Posterior vena cava (tissue), 2 donors: Measurements from ENCODE around the gene RASSF4. TPM values are rescaled to one million over a fixed set of nuclear protein-coding genes. Genes with fewer than 3 reads are reported as not detected.
A peak's percentile ranks its signal among the peaks of the same experiment; 100 is the strongest.

Experiments
- DNase-seq: peaks from one replicate; pipeline ENCODE4 v3.0.0-alpha.2; 2020; ENCODE audit warnings: low spot score
- intact Hi-C, 2 donors: fragments of 100-400 bp; cut with DNase I; formaldehyde crosslinking; loops; one replicate each; pipeline versions ENCODE4 v1.14.1 to v1.14.2; 2022 to 2023
- total RNA-seq, 2 donors: library from RNA; stranded (reverse); fragmentation: NEBNext Ultra II Directional; extraction: Animal tissue kit (Norgen Biotek cat#: 25700); gene quantifications; one replicate each; pipeline ENCODE4 v1.2.1, GENCODE V29; 2021
- donor health status: DM: yes; HTN: yes; CAD: no.
- donor health status: DM: yes; HTN: yes; CAD: no.

RASSF4 gene
- total RNA-seq, 2 donors from 2014 or later, result 15.5 to 37.9 TPM

DNA sequence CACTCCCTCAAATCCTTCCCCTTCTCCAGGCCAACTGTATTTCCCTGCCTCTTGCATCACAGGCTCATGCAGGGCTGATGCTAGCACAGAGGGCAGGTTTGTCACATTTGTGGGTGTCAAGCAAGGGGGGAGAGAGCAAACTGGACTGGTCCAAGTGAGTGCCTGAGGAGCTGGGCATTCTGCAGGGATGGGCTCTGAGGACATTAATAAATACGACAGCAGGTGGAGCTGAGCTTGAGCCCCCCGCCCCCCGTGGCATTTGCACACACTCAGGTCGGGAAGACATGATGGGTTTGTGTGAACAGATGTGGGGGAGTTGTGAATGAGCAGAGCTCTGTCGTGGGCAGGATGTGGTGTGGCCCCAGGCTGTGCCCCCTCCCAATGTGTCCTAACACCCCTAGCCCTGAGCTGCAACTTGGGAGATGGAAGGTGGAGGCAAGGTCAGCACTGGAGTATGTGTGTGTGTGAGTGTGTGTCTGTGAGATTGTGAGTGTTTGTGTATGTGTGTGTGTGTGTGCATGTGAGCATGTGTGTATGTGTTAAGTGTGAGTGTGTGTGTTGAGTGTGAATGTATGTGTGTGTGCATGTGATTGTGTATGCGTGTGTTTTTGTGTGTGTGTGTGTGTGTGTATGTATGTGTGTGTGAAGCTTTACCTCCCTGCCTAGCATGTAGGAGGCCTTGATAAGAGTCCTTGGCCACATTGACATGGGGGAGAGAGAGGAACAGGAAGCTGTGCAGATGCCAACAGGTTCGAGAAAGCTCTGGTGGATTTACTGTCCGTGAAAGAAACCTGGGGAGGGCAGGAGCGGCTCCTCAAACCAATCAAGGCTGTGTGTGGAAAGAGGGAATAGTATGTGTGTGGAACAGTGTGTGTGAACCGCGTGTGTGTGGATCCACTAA, 9.1 kb downstream of the RASSF4 start:
- DNase-seq, result peak; percentile 76
- intact Hi-C loops, result no loop called here

- DNase-seq, result peak; percentile 25
- intact Hi-C loops, result no loop called here
These were observed 10.3 kb downstream of the RASSF4 start for GRCh38 chr10:44969854-44970253.

DNA sequence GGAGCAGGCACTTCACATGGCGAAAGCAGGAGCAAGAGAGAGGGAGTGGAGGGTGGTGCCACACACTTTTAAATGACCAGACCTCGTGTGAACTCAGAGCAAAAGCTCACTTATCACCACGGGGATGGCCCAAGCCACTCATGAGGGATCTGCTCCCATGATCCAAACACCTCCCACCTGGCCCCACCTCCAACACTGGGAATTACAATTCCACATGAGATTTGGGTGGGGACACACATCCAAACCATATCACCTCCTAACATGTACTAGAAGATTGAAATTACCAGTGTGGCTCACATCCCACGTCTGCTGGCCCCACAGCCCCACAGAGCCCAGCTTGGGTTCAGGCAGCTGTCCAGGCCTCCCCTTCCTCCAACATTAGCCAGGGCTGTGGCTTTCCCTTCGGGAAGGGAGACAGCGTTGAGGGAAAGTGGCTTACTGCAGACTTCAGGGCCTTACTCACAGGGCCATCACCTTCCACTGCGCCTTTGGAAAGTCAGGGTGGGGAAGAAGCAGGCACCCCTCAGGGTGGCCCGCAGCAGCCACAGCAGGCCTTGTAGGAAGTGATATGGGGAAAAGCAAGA, 11.3 kb downstream of the RASSF4 start:
- peak; percentile 58 for DNase-seq
- intact Hi-C loops, result no loop called here

DNA sequence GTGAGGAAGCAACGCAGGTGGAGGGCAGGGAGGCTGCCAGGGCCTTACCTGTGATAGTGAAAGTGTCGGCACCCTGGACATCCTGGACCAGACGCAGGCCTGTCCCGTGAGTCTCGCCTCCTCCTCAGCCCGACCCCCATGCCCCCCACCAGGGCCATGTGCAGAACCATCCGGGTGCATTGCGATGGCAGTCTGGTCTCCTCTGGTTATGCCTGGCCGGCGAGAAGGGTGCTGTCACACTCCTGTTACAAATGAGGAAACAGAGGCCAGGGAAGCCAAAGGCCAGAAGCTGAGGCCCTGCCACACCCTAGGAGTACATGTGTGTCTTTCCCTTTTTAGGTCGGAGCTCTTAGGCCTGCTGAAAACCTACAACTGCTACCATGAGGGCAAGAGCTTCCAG, 11.8 kb downstream of the RASSF4 start:
- peak; percentile 70 for DNase-seq
- intact Hi-C loops, result no loop called here

DNA sequence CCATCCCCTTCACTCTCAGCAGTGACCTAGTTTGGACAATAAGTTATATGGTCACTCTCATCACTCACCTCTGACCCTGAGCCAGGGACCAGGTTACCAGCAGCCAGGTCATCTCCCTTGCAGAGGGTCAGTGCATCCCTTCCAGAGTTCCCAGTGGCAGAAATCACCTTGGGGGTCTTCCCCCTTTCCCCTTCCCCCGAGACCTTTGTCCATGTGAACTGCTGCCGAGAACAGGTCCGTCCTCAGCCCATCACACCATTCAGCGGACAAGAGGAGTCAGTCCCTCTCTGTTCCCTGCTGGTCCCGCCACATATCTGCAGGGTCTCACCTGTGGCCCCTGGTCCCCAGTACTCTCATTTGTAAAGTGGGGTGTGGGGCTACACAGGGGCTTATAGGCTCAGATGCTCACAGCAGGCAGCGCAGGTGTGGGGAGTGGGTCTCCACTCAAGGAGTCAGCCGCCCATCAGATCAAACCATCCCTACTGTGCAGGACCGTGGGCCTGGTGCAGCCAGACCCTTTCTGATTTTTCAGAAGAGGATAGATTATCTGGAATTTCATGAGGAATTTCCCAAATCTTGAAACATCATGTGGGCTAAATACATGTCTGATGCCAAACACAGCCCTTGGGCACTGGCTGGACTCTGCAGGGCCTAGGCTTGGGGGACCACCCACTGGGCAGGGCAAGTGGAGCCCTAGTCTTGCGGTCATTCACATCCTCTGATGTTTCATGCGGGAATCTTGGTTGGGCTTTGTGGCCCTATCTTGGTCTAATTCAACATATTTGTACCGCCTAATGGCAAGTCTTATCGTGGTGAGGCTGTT, 12.5 kb downstream of the RASSF4 start:
- intact Hi-C loops, result no loop called here
- DNase-seq, result peak; percentile 72

DNA sequence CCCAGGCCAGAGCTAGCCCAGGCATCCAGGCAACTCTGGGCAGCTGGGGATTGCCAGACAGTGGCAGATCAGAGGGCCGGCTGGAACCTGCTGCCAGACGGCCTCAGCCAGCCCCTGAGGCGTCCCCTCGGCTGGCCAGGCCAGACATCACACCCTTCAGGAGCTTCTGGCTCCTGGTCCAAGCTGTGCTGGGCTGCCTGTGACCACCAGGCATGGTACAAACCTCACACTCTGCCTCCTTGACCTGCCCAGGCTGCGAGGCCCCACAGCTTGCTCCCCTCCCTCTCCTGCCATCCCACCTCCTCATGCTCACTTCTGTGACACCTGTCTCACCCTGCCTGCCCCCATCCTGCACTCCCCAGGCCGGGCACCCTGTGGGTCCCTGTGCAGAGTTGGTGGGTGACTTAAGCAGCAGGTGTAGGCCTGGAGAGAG, 13.3 kb downstream of the RASSF4 start:
- intact Hi-C loops, result no loop called here
- DNase-seq, result peak; percentile 79

- peak; percentile 67 for DNase-seq
- intact Hi-C loops, result no loop called here
These were observed 13.9 kb downstream of the RASSF4 start for GRCh38 chr10:44973323-44974081.

DNA sequence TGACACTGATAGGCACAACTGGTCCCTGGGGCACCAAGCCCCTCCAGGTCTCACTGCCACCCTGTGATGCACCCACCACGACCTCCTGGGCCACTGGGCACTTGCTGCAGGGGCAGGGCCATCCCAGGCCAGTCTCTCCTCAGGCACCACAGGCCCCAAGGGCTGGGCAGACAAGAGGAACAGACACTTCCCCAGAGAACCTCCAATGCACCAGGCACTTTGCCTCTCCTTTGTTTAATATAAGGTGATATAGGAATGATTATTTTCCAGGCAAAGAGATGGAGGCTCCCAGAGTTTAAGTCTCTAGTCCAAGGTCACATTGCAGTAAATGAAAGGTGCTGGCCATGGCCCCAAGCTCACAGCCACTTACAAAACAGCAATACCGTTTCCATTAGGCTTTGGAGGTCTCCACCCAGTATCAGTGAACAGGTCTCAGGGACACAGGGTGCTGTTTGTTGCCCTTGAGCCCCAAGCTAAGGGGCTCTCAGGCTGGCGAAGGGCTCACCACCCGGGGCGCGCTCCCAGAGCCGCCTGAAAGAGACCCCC, 14.6 kb downstream of the RASSF4 start:
- intact Hi-C loops, result no loop called here
- DNase-seq, result peak; percentile 81

GRCh38 chr10:44974628-44975430, 15.2 kb downstream of the RASSF4 start:
- DNase-seq, result peak; percentile 91

GRCh38 chr10:44975431-44976331, 16.1 kb downstream of the RASSF4 start:
- peak; percentile 79 for DNase-seq
- intact Hi-C loops, result loop anchor here (1.0 to 5.0 kb wide), 2 partner anchors 43 to 44 kb away; no protein-coding TSS in a partner anchor

More at GRCh38 chr10:44974628-44975430, 15.2 kb downstream of the RASSF4 start:
- intact Hi-C loops, result loop anchor here (1.0 to 5.0 kb wide), 2 partner anchors 43 to 44 kb away; no protein-coding TSS in a partner anchor

GRCh38 chr10:44976352-44977198, 17.0 kb downstream of the RASSF4 start:
- intact Hi-C loops, result loop anchor here in 1 of 2 donors (5.0 kb wide), 1 partner anchor 44 kb away; no protein-coding TSS in a partner anchor

GRCh38 chr10:44977287-44978212, 17.9 kb downstream of the RASSF4 start:
- intact Hi-C loops, result loop anchor here in 1 of 2 donors (5.0 kb wide), 1 partner anchor 45 kb away; no protein-coding TSS in a partner anchor
- DNase-seq, result peak; percentile 79

More at GRCh38 chr10:44976352-44977198, 17.0 kb downstream of the RASSF4 start:
- DNase-seq, result no peak

GRCh38 chr10:44978213-44978569, 18.6 kb downstream of the RASSF4 start:
- intact Hi-C loops, result loop anchor here in 1 of 2 donors (5.0 kb wide), 1 partner anchor 46 kb away; no protein-coding TSS in a partner anchor

DNA sequence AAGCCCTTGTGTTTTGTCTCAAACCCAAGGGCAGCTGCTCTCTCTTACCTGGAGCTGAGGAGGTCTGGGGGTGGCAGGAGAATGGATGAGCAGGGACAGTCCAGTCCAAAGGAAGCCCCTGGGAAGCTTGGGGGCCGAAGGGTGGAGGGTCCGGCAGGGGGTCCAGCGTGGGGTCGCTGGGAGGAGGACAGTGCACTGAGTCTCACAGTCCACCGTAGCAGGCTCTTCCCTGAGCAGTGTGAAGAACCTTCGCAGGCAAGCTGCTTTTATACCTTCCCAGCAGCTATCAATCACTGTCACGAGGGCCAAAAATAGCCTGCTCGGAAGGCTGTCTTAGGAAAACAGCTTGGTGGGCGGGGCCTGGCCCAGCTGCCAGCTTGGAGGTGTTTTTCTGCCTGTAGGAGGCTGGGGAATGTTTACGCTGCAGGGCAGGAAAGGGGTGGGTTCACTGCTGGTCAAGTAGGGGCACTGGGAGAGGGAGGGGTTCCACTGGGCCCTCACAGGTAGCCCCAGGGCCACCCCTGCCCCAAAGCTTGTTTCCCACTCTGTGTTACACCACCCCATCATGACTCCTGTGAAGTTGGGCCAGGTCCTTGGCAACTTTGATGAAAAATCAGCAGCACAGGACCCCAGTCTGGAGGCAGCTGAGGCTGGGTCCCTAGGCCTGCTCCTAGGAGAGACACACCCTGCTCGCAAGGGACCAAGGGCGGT, 19.1 kb downstream of the RASSF4 start, which contains the start of gene DEPP1:
TSS of gene DEPP1 (minus strand) at position 240 of the 711 bp plus-strand sequence. CDS start 779 bp downstream, outside the sequence.
- intact Hi-C loops, result loop anchor here in 1 of 2 donors (5.0 kb wide), 1 partner anchor 46 kb away; no protein-coding TSS in a partner anchor
- DNase-seq, result peak; percentile 94

More at GRCh38 chr10:44978213-44978569, 18.6 kb downstream of the RASSF4 start:
- DNase-seq, result no peak
